GM12878 (cell line): ENCODE results near the gene COX10. TPM values are rescaled to one million over a fixed set of nuclear protein-coding genes. Genes with fewer than 3 reads are reported as not detected.

Source experiments
- ATAC-seq: fragments of 200-7000 bp; cut with Tn5 transposase; 3 replicates; pipeline ENCODE4 v1.9.1; 2020; ENCODE audit warnings: mild to moderate bottlenecking, moderate library complexity
- BruUV-seq: library from RNA; stranded (reverse); fragments of 400-500 nt; replicated peaks from 2 replicates; lab custom pipeline; 2021; lab: Mats Ljungman, UMichigan
- CTCF ChIA-PET: fragments of 300-600 bp; sonication (Branson Sonifier 250); formaldehyde crosslinking; extraction: SDS; loops from one replicate; lab custom pipeline; 2021; ENCODE audit warnings: inconsistent platforms; lab: Yijun Ruan, JAX
- POLR2A ChIA-PET: fragments of 350-600 bp; formaldehyde crosslinking; extraction: SDS; loops from one replicate; lab custom pipeline; 2021; ENCODE audit warnings: inconsistent platforms; lab: Charles Lee
- RAD21 ChIA-PET: fragments of 300-600 bp; sonication (Branson Sonifier 250); formaldehyde crosslinking; loops from one replicate; lab custom pipeline; 2023; ENCODE audit warnings: antibody characterized with exemption; ENCODE audit not compliant: unreplicated experiment; lab: Charles Lee
- SMC1A ChIA-PET: fragments of 300-600 bp; sonication (Branson Sonifier 250); formaldehyde crosslinking; loops from one replicate; lab custom pipeline; 2023; ENCODE audit not compliant: unreplicated experiment, uncharacterized antibody; lab: Charles Lee
- DNase-seq: peaks from one replicate; pipeline ENCODE4 v3.0.0-alpha.2; 2011; ENCODE audit warnings: low read depth, low spot score
- FAIRE-seq: peaks from 3 replicates; lab custom pipeline; 2011; peaks lifted over from hg19 to GRCh38; lab: Jason Lieb, UNC
- H2AFZ ChIP-seq: 2 replicates; pipeline ENCODE4 v1.6.0; 2011; ENCODE audit warnings: low read depth, low read length, control low read depth; ENCODE audit not compliant: control insufficient read depth
- H3K27ac ChIP-seq: 2 replicates; pipeline ENCODE4 v1.5.1; 2011; ENCODE audit warnings: control low read depth; ENCODE audit not compliant: control insufficient read depth, insufficient read depth
- H3K27me3 ChIP-seq, 2 experiments: replicated peaks in 1 of 2; 2 replicates each; pipeline versions ENCODE4 v1.6.0 to v1.6.1; 2011; ENCODE audit warnings: low read length in 1 of 2; ENCODE audit not compliant: control insufficient read depth in 2 of 2, insufficient read depth in 2 of 2
- H3K36me3 ChIP-seq, 2 experiments: 2 replicates each; pipeline ENCODE4 v1.5.1; 2011; ENCODE audit warnings: low read length in 1 of 2; ENCODE audit not compliant: control insufficient read depth in 2 of 2, insufficient read depth in 2 of 2
- H3K4me1 ChIP-seq: 2 replicates; pipeline ENCODE4 v1.6.1; 2011; ENCODE audit warnings: mild to moderate bottlenecking, low read length, moderate library complexity, mixed read lengths; ENCODE audit not compliant: control insufficient read depth, insufficient read depth
- H3K4me2 ChIP-seq: 2 replicates; pipeline ENCODE4 v1.6.0; 2011; ENCODE audit warnings: control low read depth; ENCODE audit not compliant: control insufficient read depth, insufficient read depth
- H3K4me3 ChIP-seq: fragments of 200-600 bp; sonication (generic); 2 replicates; pipeline ENCODE4 v1.5.1; 2016
- H3K79me2 ChIP-seq: 2 replicates; pipeline ENCODE4 v1.6.0; 2011; ENCODE audit warnings: low read length; ENCODE audit not compliant: control insufficient read depth, insufficient read depth
- H3K9ac ChIP-seq: 2 replicates; pipeline ENCODE4 v1.8.0; 2011; ENCODE audit warnings: low read length, control low read depth, mixed read lengths; ENCODE audit not compliant: control insufficient read depth, insufficient read depth
- H3K9me3 ChIP-seq: replicated peaks from 3 replicates; pipeline ENCODE4 v1.5.1; 2011; ENCODE audit warnings: mild to moderate bottlenecking, low read length; ENCODE audit not compliant: control insufficient read depth, insufficient read depth
- H4K20me1 ChIP-seq: 2 replicates; pipeline ENCODE4 v1.6.0; 2011; ENCODE audit not compliant: control insufficient read depth, insufficient read depth
- BMI1 ChIP-seq: fragments of 450-650 bp; IDR thresholded peaks from 2 replicates; pipeline ENCODE4 v1.6.1; 2016; ENCODE audit warnings: mild to moderate bottlenecking, moderate library complexity, borderline replicate concordance
- CHD4 ChIP-seq: fragments of 200-600 bp; sonication (generic); IDR thresholded peaks from 2 replicates; pipeline ENCODE4 v1.6.1; 2016; ENCODE audit warnings: mild to moderate bottlenecking
- CTCF ChIP-seq, 3 experiments: IDR thresholded peaks in 2 of 3; conservative IDR thresholded peaks in 1 of 3; 2 replicates each; pipeline ENCODE4 v1.5.1; 2011; ENCODE audit warnings: low read depth in 3 of 3, low read length in 3 of 3, mild to moderate bottlenecking in 3 of 3, control low read depth in 2 of 3, moderate library complexity in 2 of 3, inconsistent platforms in 1 of 3, mixed read lengths in 1 of 3; ENCODE audit not compliant: control insufficient read depth in 2 of 3, insufficient read depth in 1 of 3; ENCODE audit errors: extremely low read depth in 1 of 3
- E4F1 ChIP-seq: fragments of 450-650 bp; IDR thresholded peaks from 2 replicates; pipeline ENCODE4 v1.6.1; 2018; ENCODE audit warnings: borderline replicate concordance, mild to moderate bottlenecking; ENCODE audit not compliant: partially characterized antibody
- FOXK2 ChIP-seq: fragments of 450-650 bp; IDR thresholded peaks from 2 replicates; pipeline ENCODE4 v1.6.1; 2017; ENCODE audit warnings: mild to moderate bottlenecking, moderate library complexity
- SMARCA5 ChIP-seq: fragments of 450-650 bp; IDR thresholded peaks from 2 replicates; pipeline ENCODE4 v1.6.1; 2017; ENCODE audit warnings: mild to moderate bottlenecking
- SMC3 ChIP-seq: IDR thresholded peaks from 2 replicates; pipeline ENCODE4 v1.6.1; 2011; ENCODE audit warnings: low read length, improper control_type of control experiment, borderline replicate concordance
- SRF ChIP-seq, 2 experiments: IDR thresholded peaks; 2 replicates each; pipeline ENCODE4 v1.6.1; 2011; ENCODE audit warnings: low read depth in 2 of 2, low read length in 2 of 2, mild to moderate bottlenecking in 1 of 2, moderate library complexity in 1 of 2
- WGBS: methylation state at CpG from one replicate; pipeline ENCODE4 v1.1.6; 2016; ENCODE audit warnings: low lambda C conversion rate; ENCODE audit not compliant: insufficient replicate concordance, insufficient coverage; ENCODE audit errors: missing lambda C conversion rate; 5-methylcytosine and 5-hydroxymethylcytosine counted together
- in situ Hi-C: fragments of 300-500 bp; cut with MboI; formaldehyde crosslinking; loops from 9 replicates; pipeline ENCODE4 v1.14.3; 2018; ENCODE audit warnings: mixed read lengths
- intact Hi-C: fragments of 100-400 bp; cut with micrococcal nuclease; formaldehyde crosslinking; loops from one replicate; pipeline ENCODE4 v1.14.2; 2022; ENCODE audit not compliant: unreplicated experiment
- polyA plus RNA-seq, 11 experiments: library from polyadenylated mRNA; depleted of rRNA in 4 of 11; unstranded in 6 of 11; stranded (reverse) in 5 of 11; fragments of >200 nt; fragmentation: Nextera tagmentation in 4 of 11; fragmentation: Illumina TruSeq in 1 of 11; extraction: Ambion mirVana in 4 of 11; extraction: Trizol in 1 of 11; gene quantifications; 1 replicate in 1 of 11; 2 replicates in 10 of 11; pipeline versions ENCODE4 v1.2.1 to v1.2.3, GENCODE V29; 2011 to 2016; ENCODE audit warnings: inconsistent platforms in 2 of 11, missing spikeins in 2 of 11, low read depth in 1 of 11
- total RNA-seq, 4 experiments: library from RNA; depleted of rRNA in 3 of 4; stranded (reverse); fragments of >200 nt in 3 of 4; fragmentation: Illumina TruSeq in 1 of 4; extraction: Trizol in 1 of 4; gene quantifications; 2 replicates each; pipeline versions ENCODE4 v1.2.1 to v1.2.3, GENCODE V29; 2013 to 2021
- TF ChIP-seq, protein P1 (sequence below): fragments of 450-650 bp; IDR thresholded peaks from 2 replicates; pipeline ENCODE4 v1.6.1; 2017; ENCODE audit warnings: borderline replicate concordance

COX10 gene
- total and polyA plus RNA-seq, 10 of the 15 experiments (the other 5 are each of a cell fraction or from before 2014, with no cell fraction given) = 9.6 to 29.4 (median 21.3) TPM

GRCh38 chr17:14124854-14125253 lies 55.5 kb downstream of the COX10 start (continued):
- TF ChIP-seq SMARCA5 = no peak
- TF ChIP-seq, all 136 proteins: peak for 0

GRCh38 chr17:14125518-14126137 lies 56.3 kb downstream of the COX10 start:
- RAD21 ChIA-PET = no interaction called here
- no TSS peak for BruUV-seq
- in situ Hi-C loops (no loop called here), intact Hi-C loops (no loop called here)
- no peaks in the 10 kb centered on the region for H3K27me3 ChIP-seq
- no peak overlapping the region for H3K4me3 ChIP-seq
- H3K36me3 ChIP-seq = 0 out of 4 replicates have a peak, but pooled peaks cover 0 to 1% of the 10 kb centered on the region in 2 experiments
- CTCF ChIA-PET = interaction anchor here (2.3 kb wide), 1 partner anchor 10 kb away, joined by 7 read pairs; no protein-coding TSS in a partner anchor
- FAIRE-seq = no peak
- SMC1A ChIA-PET = interaction anchor here (1.0 to 1.5 kb wide), 2 partner anchors 25 to 28 kb away, joined by 3 to 4 read pairs; no protein-coding TSS in a partner anchor
- no peak overlapping the region for H3K4me2 ChIP-seq
- H3K79me2 ChIP-seq = no peaks in the 10 kb centered on the region; the same call in 1 of the 2 replicates
- ATAC-seq = no peak
- POLR2A ChIA-PET = no interaction called here
- no peak for TF ChIP-seq SMARCA5
- TF ChIP-seq, protein P1, sequence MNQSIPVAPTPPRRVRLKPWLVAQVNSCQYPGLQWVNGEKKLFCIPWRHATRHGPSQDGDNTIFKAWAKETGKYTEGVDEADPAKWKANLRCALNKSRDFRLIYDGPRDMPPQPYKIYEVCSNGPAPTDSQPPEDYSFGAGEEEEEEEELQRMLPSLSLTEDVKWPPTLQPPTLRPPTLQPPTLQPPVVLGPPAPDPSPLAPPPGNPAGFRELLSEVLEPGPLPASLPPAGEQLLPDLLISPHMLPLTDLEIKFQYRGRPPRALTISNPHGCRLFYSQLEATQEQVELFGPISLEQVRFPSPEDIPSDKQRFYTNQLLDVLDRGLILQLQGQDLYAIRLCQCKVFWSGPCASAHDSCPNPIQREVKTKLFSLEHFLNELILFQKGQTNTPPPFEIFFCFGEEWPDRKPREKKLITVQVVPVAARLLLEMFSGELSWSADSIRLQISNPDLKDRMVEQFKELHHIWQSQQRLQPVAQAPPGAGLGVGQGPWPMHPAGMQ = no peak
- no peak for TF ChIP-seq E4F1
- no peak for TF ChIP-seq BMI1
- TF ChIP-seq CTCF (IDR thresholded peaks at IDR 0.05 in 2 of 3, conservative IDR thresholded peaks at IDR 0.05 in 1 of 3; ENCODE audit: control insufficient read depth in 2 of 3, extremely low read depth in 1 of 3, insufficient read depth in 1 of 3, low read depth in 3 of 3, low read length in 3 of 3) = no peak
- no peak for TF ChIP-seq CHD4
- no peak for TF ChIP-seq SMC3
- TF ChIP-seq FOXK2 = no peak
- TF ChIP-seq SRF (IDR thresholded peaks at IDR 0.05; ENCODE audit: low read depth in 2 of 2, low read length in 2 of 2) = no peak
- 98% methylated on average over 6 of the region's 6 CpGs for WGBS
- H3K4me1 ChIP-seq = 0 out of 2 replicates have a peak, but pooled peaks cover 3% of the 10 kb centered on the region
- H4K20me1 ChIP-seq = 0 out of 2 replicates have a peak, but pooled peaks cover 3% of the 10 kb centered on the region
- no peak overlapping the region for H3K27ac ChIP-seq
- no peak overlapping the region for H3K9ac ChIP-seq
- no peaks in the 10 kb centered on the region for H3K9me3 ChIP-seq
- DNase-seq = no peak
- no peak overlapping the region for H2AFZ ChIP-seq
